Lower lobe of right lung (tissue), 2 donors: ENCODE measurements around the gene PLXNA3. TPM values are rescaled to one million over a fixed set of nuclear protein-coding genes. Genes with fewer than 3 reads are reported as not detected.
A peak's percentile ranks its signal among the peaks of the same experiment; 100 is the strongest.

Experiments
- ATAC-seq, 2 donors: fragments of 200-7000 bp; cut with Tn5 transposase; one replicate each; pipeline ENCODE4 v1.9.1; 2020 to 2022; ENCODE audit warnings: mild to moderate bottlenecking in 2 of 2, moderate library complexity in 2 of 2
- DNase-seq: peaks from one replicate; pipeline ENCODE4 v3.0.0-alpha.2; 2020
- H3K27ac ChIP-seq: fragments of 200-600 bp; one replicate; pipeline ENCODE4 v1.8.0; 2022
- H3K27me3 ChIP-seq: fragments of 200-600 bp; one replicate; pipeline ENCODE4 v1.8.0; 2022; ENCODE audit warnings: low read depth
- H3K36me3 ChIP-seq: fragments of 200-600 bp; one replicate; pipeline ENCODE4 v1.8.0; 2022; ENCODE audit warnings: mild to moderate bottlenecking
- H3K4me1 ChIP-seq: fragments of 200-600 bp; one replicate; pipeline ENCODE4 v1.8.0; 2022
- H3K4me3 ChIP-seq: fragments of 200-600 bp; one replicate; pipeline ENCODE4 v1.8.0; 2022; ENCODE audit warnings: mild to moderate bottlenecking
- H3K9me3 ChIP-seq: fragments of 200-600 bp; one replicate; pipeline ENCODE4 v1.8.0; 2022
- intact Hi-C: fragments of 100-400 bp; cut with DNase I; formaldehyde crosslinking; loops from one replicate; pipeline ENCODE4 v1.11.0; 2022
- total RNA-seq: library from RNA; stranded (reverse); fragmentation: NEBNext Ultra II Directional; extraction: Animal tissue kit (Norgen Biotek cat#: 25700); gene quantifications from one replicate; pipeline ENCODE4 v1.2.1, GENCODE V29; 2021
- TF ChIP-seq, protein P1 (sequence below): fragments of 200-600 bp; IDR thresholded peaks from one replicate; pipeline ENCODE4 v1.8.0; 2022; ENCODE audit warnings: antibody characterized with exemption, mild to moderate bottlenecking
- donor health status: DM: no; HTN: yes; CAD: no; lungs with severe emphysema.

PLXNA3 gene
- total RNA-seq, 1 donor from 2014 or later, result 49.0 TPM

DNA sequence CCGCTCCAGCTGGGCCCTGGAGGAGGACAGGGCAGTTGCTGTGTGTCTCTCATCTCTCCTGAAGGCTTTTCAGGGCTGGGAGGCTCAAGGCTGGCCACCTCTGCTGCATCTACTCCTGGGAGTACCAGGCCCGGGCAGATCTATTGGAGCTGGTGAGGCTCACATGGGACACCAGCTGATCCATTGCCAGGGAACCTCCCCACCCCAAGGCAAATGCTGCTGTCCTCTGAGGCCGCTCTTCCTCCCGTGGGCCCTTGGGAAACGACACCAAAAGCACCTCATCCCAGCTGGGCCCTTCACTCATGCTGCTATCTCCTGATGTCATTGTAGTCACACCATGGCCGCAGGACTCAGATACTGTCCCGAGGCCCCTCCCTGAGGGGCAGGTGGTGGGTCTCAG is 24.7 kb downstream of the PLXNA3 start:
- peaks cover 23% of the 10 kb centered on the region for H3K4me1 ChIP-seq
- TF ChIP-seq, protein P1, sequence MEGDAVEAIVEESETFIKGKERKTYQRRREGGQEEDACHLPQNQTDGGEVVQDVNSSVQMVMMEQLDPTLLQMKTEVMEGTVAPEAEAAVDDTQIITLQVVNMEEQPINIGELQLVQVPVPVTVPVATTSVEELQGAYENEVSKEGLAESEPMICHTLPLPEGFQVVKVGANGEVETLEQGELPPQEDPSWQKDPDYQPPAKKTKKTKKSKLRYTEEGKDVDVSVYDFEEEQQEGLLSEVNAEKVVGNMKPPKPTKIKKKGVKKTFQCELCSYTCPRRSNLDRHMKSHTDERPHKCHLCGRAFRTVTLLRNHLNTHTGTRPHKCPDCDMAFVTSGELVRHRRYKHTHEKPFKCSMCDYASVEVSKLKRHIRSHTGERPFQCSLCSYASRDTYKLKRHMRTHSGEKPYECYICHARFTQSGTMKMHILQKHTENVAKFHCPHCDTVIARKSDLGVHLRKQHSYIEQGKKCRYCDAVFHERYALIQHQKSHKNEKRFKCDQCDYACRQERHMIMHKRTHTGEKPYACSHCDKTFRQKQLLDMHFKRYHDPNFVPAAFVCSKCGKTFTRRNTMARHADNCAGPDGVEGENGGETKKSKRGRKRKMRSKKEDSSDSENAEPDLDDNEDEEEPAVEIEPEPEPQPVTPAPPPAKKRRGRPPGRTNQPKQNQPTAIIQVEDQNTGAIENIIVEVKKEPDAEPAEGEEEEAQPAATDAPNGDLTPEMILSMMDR, result no peak
- H3K9me3 ChIP-seq, result no peaks in the 10 kb centered on the region
- no peak for ATAC-seq
- intact Hi-C loops, result no loop called here
- H3K27ac ChIP-seq, result no peak overlapping the region
- DNase-seq, result no peak
- peaks cover 14% of the 10 kb centered on the region for H3K36me3 ChIP-seq
- no peaks in the 10 kb centered on the region for H3K27me3 ChIP-seq
- no peak overlapping the region for H3K4me3 ChIP-seq

DNA sequence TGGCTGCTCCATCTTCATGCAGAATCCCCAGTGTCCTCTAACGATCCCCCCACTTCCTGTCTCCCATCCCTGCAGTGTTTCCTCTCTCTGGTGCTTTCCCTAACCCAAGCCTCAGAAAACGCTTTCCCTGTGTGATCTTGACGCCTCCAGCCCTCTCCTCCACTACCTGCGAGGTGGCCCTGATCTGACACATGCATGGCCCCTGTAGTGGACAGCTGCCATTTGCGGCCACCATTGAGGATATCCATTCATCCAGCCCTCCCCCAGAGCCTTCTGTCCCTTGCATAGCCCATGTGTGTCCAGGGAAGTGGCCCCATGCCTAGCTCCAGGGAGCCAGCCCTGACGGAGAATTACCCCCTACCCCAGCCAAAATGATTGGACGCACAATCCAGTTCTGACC is 25.2 kb downstream of the PLXNA3 start:
- Histone ChIP-seq H3K4me1 (peaks cover 23% of the 10 kb centered on the region), H3K9me3 (no peaks in the 10 kb centered on the region), H3K27me3 (no peaks in the 10 kb centered on the region), H3K4me3 (no peak overlapping the region), H3K27ac (no peak overlapping the region), H3K36me3 (peaks cover 14% of the 10 kb centered on the region)
- DNase-seq (no peak), ATAC-seq (no peak)
- TF ChIP-seq, protein P1, result no peak
- intact Hi-C loops, result no loop called here

GRCh38 chrX:154484255-154485149 is 26.4 kb downstream of the PLXNA3 start:
- TF ChIP-seq, protein P1, result no peak
- Histone ChIP-seq H3K4me3 (no peak overlapping the region), H3K4me1 (peaks cover 27% of the 10 kb centered on the region), H3K27me3 (no peaks in the 10 kb centered on the region), H3K9me3 (no peaks in the 10 kb centered on the region), H3K27ac (no peak overlapping the region), H3K36me3 (peaks cover 14% of the 10 kb centered on the region)
- DNase-seq, result no peak
- no peak for ATAC-seq
- intact Hi-C loops, result no loop called here

- peaks cover 25% of the 10 kb centered on the region for H3K4me1 ChIP-seq
- H3K4me3 ChIP-seq, result peak overlapping the region; percentile 68
- peak overlapping the region; percentile 87 for H3K27ac ChIP-seq
- peaks cover 14% of the 10 kb centered on the region for H3K36me3 ChIP-seq
- no peak for DNase-seq
- intact Hi-C loops, result no loop called here
- no peak for ATAC-seq
- no peaks in the 10 kb centered on the region for H3K27me3 ChIP-seq
- H3K9me3 ChIP-seq, result no peaks in the 10 kb centered on the region
- TF ChIP-seq, protein P1, result no peak
These were observed 27.3 kb downstream of the PLXNA3 start for GRCh38 chrX:154485150-154486051.

DNA sequence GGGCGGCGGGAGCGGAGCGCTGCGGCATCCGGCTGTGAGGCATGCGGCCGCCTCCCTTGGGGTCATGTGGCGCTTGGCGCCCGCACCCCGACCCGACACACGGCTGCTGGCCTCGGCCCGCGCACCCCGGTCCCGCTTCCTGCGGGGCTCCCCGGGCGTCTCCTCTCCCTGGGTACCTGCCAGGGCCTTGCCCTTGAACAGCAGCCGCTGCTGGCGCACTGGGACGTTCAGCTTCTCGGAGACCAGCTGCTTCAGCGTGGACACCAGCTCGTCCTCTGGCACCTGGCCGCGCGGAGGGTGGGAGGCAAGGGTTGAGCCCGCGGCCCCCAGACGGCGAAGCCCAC is 27.9 kb downstream of the PLXNA3 start:
- H3K4me1 ChIP-seq, result peaks cover 25% of the 10 kb centered on the region
- TF ChIP-seq, protein P1, result no peak
- peaks cover 14% of the 10 kb centered on the region for H3K36me3 ChIP-seq
- peak overlapping the region; percentile 87 for H3K27ac ChIP-seq
- ATAC-seq (no peak), DNase-seq (no peak)
- no peaks in the 10 kb centered on the region for H3K27me3 ChIP-seq
- H3K4me3 ChIP-seq, result peak overlapping the region; percentile 68
- H3K9me3 ChIP-seq, result no peaks in the 10 kb centered on the region
- intact Hi-C loops, result no loop called here
